Stimulated activated CD8-positive, alpha-beta memory T cell treated with anti-CD3 and anti-CD28 coated beads, Interleukin-15, amount 100 ng/mL, for 24 hours (primary cell): Measurements from ENCODE around the gene RAP2B.
A peak's percentile ranks its signal among the peaks of the same experiment; 100 is the strongest.
"Not testable (repeated sequence)": the region's sequence is repeated elsewhere in the genome, so short reads cannot be mapped to it uniquely, and the experiment has no call there.

ENCODE experiments used
- DNase-seq: peaks from one replicate; pipeline ENCODE4 v3.0.0-alpha.2; 2020; ENCODE audit warnings: low read depth

The RAP2B gene

GRCh38 chr3:153161714-153162512, at the start of gene RAP2B:
TSS of gene RAP2B (plus strand) at chr3:153162226. CDS start at chr3:153162694, 468 bp downstream.
- DNase-seq = peak; percentile 95

DNA sequence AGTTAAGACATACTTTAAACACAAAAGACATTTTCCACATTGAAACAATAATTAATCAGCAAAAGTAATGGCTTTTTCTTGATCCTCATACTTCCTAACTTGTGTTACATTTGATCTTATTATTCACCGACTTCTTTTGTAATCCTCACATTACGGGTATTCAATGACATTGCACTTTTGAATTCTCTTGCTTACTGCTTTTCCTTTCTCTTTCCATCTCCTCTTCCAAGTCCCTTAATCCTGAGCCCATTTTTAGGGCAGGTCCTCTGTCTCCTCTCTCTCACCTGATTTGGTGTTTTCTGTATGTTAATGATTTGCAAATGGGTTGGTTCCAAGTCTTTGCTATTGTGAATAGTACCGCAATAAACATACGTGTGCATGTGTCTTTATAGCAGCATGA, 48.5 kb upstream of the RAP2B start:
- no peak for DNase-seq

DNA sequence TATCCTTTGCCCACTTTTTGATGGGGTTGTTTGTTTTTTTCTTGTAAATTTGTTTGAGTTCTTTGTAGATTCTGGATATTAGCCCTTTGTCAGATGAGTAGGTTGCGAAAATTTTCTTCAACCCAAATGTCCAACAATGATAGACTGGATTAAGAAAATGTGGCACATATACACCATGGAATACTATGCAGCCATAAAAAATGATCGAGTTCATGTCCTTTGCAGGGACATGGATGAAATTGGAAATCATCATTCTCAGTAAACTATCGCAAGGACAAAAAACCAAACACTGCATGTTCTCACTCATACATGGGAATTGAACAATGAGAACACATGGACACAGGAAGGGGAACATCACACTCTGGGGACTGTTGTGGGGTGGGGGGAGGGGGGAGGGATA, 47.8 kb upstream of the RAP2B start:
- DNase-seq = not testable (repeated sequence)

DNA sequence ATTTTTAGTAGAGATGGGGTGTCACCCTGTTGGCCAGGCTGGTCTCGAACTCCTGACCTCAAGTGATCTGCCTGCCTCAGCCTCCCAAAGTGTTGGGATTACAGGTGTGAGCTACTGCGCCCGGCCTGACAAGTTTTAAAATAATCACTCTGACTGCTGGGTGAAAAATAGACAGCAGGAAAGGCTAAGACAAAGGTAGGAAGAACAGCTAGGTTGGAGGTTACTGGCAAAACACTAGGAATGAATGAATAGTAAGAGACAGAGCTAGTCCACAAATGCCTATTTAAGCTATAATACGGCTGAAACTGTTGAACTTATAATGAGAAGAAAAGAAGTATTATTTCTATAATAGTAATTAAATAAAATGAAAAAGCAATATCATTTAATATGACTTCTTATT, 46.7 kb upstream of the RAP2B start:
- DNase-seq = no peak

DNA sequence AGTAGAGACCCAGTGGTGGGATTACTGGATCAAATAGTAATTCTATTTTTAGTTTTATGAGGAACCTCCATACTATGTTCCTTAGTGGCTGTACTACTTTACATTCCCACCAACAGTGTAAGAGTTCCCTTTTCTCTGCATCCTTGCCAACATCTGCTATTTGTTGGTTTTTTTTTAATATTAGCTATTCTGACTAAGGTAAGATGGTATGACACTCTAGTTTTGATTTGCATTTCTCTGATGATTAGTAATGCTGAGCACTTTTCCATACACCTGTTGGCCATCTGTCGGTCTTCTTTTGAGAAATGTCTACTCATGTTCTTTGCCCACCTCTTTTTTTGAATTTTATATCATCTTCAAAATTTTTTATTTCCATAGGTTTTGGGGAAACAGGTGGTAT, 34.2 kb upstream of the RAP2B start:
- no peak for DNase-seq

- DNase-seq = no peak
These were observed 32.6 kb upstream of the RAP2B start for GRCh38 chr3:153129426-153129825.

DNA sequence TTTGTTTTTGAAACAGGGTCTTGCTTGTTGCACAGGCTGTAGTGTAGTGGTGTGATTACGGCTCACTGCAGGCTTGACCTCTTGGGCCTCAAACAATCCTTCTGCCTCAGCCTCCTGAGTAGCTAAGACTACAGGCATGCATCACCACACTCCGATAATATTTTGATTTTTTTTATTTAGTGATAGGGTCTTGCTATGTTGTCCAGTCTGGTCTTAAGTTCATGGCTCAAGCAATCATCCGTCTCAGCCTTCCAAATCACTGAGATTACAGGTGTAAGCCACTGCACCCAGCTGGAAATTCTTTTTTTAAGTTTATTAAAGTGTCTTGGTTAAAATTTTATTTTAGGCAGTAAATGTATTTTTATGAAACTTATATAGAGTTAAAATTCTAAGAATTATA, 32.2 kb upstream of the RAP2B start:
- no peak for DNase-seq

DNA sequence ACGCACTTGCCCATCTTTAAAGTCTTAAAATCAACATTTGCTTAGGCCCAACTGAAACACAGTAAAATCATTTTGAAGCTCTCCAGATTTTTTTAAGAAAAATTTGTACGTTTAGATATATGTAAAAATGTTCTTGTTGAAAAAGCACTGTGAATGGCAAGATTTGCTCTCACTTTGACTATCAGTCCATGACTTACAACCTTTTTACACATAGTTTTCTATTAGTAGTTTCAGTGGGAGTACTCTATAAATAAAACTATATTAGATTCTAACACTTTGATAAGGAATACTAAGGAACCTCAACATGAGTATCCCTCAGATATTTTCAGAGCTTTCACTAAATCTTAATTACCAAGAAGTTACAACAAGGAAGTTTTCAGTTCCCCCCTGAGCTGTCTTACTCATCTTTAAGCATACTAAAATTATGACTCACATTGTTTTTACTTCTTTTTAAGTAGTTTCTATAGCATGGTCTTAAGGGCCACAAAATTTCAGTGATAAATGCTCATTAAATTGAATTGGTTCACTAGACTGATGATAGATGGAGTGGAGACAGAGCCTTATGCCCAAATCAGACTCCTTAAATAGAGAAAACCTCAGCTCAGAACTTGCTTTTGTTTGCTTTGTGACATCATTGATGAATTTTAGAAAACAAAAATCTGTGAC, 31.6 kb upstream of the RAP2B start:
- no peak for DNase-seq

GRCh38 chr3:153137626-153138025, 24.4 kb upstream of the RAP2B start:
- DNase-seq = no peak

DNA sequence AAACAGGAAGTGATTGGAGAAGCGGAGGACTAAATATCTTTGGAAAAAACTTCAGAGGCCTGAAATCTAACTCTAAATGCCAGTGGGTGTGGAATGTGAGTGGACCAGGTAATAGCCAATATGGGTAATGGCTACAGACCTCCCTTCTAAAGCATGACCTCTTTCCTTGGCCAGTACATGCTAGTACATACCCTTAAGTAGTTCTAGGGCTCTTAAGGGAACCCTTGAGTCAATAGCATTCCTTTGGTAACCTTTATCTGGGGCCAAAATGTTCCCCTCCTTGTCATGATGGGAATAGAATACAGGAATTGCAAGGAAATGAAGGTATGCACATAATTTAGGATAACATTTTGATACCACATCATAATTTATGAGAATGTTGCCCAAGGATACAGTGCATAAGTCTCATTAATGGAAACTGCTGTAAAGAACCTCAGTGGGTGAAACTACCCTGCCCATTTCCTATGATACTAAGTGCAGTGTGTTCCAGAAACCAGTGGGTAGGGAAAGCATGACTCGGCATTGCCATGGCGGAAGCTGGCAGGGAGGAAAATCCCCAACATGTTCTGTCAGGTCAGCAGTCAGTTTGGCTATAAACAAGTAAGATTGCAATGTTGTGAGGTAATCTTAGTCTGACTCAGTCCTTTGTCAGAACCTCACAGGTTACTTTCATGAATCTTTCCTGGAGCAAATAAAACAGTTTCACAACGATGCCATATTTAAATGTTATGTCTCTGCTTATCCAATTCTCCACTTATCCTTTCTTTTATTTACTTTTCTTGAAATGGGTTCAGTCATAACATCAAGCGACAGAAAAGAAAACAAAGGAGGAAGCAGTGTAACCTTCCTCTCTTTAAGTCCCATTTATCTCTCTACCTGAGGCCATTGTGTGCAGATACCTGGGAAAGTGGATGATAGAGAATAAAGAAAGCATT, 23.5 kb upstream of the RAP2B start:
- no peak for DNase-seq

DNA sequence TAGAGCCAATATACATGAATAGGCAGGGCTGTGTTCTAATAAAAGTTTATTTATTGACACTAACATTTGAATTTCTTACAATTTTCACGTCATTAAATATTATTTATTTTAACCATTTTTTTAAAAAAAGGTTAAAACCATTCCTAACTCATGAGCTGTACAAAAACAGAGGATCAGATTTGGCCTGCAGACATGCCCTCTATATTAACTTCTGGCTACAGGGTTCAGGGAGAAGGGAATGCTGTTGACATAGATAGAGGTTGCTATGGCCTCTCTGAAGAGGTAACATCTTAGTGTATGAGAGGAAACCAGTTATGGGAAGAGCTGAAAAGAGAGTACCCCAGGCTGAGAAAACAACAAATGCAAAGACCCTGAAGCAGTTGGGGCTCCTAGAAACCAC, 19.1 kb upstream of the RAP2B start:
- DNase-seq = no peak

DNA sequence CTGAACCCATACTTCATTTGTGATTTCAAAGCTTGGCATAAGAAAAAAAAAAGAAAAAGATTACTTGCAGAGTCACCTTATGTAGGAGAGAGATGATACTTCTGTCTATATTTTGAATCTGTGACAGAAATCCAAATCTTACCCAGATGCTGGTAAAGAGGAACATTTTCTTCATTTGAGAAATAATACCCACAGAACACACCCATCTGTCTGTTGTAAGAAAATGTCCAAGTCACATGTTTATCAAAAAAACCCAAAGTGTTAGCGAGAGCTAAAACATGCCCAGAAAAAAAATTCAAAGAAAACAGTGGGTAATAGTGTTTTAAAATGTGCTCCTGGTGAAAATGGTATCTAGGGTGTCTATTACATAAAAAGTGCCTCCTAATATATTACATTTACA, 18.0 kb upstream of the RAP2B start:
- DNase-seq = no peak

DNA sequence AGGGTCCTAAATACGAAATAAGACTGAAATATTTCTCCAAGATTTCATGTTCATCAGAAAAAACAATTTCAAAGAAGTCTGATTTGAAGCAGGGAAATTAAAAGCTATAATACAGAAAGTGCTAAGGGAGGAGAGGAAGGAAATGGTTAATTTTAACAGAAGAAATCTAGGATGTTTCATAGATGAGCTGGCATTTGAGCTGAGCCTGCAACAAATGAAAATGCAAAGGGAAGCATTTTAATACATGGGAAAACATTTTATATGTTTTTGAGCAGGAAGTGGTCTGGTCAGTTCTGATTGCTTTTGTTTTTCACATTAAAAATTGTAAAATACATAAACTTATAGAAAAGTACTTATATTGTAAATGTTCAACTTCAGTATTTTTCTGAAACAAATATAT, 17.2 kb upstream of the RAP2B start:
- no peak for DNase-seq

- no peak for DNase-seq
These were observed 16.6 kb upstream of the RAP2B start for GRCh38 chr3:153145454-153145853.

DNA sequence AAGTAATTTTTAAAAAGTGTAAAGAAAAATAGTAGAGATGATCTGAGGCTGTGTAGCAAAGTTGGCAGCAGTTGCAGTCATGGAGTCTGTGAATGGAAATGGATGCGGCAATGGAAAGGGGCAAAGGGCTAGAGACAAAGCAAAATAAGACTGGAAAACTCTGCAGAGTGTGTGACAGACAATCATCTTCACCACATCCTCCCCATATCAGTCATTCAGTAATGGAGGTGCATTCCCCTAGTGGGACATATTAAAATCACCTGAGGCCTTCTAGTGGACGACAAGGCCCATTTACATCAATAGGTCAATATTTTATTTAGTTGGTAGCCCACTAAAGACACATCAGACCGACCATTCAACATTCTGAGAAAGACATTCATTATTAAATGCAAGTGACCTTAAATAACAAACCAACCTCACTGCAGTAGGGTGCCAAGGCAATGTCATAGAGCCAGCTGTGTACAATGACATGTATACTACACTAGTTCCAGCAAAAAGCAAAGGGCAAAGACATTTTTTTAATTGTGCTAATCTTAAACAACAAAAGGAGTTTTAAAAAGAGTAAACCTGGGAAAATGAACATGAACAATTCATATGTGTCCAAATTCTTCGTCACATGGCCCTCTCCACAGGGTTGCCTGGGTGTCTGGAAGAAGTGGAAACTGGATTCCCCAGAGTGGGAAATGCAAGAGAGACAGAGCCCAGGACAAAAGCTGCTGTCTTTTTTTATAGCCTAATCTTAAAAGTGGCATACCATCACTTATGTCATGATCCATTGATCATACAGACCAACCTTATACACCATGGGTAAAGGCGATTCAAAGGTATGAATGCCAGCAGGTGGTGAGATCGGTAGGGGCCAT, 15.6 kb upstream of the RAP2B start:
- no peak for DNase-seq

DNA sequence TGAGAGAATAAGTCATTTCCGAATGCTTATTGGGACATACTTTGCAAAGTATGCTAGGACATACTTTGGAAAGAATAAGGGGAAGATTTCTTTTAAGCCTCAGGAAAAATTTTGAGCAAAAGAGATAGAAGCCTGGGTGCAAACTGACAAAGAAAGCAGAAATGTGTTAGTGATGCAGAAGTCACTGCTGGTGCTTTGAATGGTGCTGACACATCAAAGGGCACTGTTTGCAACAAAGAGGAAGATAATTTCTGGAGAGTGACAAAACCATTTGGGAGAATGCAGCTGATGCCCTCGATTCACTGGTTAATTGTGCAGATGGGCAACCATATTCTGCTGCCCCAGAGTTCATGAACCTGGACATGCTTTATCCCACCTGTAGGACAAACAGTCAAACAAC, 11.0 kb upstream of the RAP2B start:
- DNase-seq = no peak

DNA sequence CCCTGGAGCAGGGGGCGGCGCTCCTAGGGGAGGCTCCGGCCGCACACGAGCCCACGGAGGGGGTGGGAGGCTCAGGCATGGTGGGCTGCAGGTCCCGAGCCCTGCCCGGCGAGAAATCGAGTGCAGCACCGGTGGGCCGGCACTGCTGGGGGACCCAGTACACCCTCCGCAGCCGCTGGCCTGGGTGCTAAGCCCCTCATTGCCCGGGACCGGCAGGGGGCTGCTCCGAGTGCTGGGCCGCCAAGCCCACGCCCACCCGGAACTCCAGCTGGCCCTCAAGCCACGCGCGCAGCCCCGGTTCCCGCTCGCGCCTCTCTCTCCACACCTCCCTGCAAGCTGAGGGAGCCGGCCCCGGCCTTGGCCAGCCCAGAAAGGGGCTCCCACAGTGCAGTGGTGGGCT, 6.2 kb upstream of the RAP2B start:
- DNase-seq = not testable (repeated sequence)

- DNase-seq = no peak
These were observed 3.8 kb upstream of the RAP2B start for GRCh38 chr3:153158189-153158588.

DNA sequence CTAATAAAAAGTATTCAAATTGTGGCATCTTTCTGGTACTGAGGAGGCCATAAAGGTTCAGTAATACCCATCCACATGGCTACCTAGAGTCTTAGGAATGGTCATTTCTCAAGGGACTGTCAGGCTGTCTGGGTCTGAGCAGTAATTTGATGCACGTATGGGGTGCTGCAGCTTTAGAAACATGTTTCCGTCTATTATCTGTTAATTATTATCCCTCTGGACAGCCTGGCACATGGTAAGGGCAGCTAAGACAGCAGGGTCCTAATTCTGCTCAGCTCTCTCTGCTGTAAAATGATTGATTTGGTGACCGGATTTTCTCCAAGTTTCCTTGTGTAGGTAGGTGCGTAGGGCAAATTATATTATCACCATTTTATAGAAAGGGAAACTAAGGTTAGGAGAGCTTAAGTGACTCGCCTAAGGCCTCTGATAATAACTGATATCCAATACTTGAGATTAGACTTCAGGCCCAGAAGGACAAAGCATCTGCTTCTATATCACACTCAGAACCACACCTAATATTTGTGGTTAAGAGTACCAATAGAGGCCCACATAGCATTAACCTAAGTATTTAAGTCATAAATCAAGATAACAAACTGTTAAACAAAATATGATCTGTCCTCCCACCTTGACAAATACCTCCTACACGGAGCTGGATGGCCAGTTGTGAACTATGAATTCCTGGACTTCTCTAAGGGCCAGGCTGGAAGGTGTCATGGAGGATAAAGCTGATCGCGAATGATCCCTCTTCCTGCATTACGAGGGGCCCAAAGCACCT, 2.9 kb upstream of the RAP2B start:
- DNase-seq = no peak

DNA sequence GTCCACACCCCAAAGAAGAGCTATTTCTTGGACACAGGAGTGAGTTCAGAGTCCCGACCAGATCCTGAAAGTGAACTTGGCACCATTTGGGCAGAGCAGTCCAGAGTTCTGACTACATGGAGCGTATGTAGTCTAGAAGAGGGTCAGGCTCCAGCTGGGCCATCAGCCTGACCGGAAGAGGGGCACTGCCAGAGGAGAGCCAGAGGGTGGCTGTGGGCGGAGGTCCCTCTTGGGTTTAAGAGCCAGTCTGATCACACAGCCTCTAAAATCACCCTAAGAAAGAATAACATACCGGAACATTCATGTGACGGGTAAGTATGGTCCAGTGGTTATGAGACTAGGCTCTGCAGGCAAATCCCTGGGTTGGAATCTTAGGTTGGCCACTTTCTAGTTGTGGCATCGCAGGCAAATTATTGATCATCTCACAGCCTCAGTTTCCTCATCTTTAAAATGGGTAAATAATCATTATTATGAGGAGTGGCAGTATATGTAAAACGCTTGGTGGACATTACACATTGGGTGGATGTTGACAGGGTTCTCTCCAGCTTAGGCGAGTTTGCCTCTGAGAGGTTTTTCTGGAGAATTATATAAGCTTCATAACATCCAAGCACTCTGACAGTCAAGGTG, 2.1 kb upstream of the RAP2B start:
- no peak for DNase-seq
